GM19099 (cell line): Measurements from ENCODE around the gene CALY.

Experiments used
- POLR2A ChIP-seq: IDR thresholded peaks from 3 replicates; pipeline ENCODE4 v1.6.1; 2011; ENCODE audit warnings: low read depth; ENCODE audit not compliant: insufficient read length; ENCODE audit errors: extremely low read depth

Gene CALY

DNA sequence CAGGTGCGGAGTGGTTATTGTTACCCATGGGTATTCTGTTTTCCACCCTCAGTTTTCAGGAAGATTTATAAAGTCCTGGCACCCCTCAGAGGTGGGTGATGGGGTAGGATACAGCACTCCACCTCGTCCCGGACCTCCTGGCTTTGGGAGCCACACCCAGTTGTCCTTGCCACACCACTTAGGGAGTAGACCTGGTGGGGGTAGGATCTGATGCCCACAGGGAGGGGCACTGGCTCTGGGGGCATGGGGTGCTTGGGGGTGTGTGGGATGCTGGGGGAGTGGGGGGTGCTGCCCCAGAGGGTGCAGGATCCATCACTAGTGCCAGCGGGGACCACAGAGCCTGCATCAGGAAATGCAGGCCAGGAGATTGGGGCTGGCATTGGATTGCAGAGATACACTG, 23.5 kb downstream of the CALY start:
- TF ChIP-seq POLR2A, result no peak

- no peak for TF ChIP-seq POLR2A
Observed at GRCh38 chr10:133312769-133313145, 23.9 kb downstream of the CALY start.

GRCh38 chr10:133312016-133312768, 24.5 kb downstream of the CALY start:
- no peak for TF ChIP-seq POLR2A

DNA sequence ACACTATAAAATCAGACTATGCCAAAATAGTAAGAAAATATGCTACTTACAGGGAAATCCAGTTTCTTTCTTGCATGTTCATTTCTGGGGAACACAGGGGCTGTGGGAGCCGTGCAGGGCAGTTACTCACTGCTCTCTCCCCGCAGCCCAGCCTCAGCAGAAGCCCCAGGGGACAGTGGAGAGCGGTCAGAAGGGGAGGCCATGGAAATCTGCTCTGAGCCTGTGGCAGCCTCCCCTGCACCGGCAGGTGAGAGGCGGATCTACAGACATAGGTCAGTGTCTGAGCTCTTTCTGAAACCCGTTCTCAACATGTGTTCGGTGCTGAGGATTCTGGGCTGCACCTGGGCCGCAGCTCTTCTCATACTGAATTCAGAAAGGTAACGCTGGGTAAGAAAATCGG, 25.1 kb downstream of the CALY start:
- TF ChIP-seq POLR2A, result no peak

DNA sequence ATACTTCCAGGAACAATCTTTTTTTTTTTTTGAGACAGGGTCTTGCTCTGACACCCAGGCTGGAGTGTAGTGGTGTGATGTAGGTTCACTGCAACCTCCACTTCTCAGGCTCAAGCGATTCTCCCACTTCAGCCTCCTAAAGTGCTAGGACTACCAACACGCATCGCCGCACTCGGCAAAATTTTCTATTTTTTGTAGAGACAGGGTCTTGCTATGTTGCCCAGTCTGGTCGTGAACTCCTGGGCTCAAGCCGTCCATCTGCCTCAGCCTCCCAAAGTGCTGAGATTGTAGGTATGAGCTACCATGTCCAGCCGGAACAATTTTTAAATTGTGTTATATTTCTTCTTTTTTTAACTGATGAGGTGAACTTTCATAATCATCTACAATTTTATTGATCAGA, 25.9 kb downstream of the CALY start:
- no peak for TF ChIP-seq POLR2A

- TF ChIP-seq POLR2A, result no peak
Observed at GRCh38 chr10:133310399-133310755, 26.3 kb downstream of the CALY start.

- no peak for TF ChIP-seq POLR2A
Observed at GRCh38 chr10:133309720-133310398, 26.8 kb downstream of the CALY start.

DNA sequence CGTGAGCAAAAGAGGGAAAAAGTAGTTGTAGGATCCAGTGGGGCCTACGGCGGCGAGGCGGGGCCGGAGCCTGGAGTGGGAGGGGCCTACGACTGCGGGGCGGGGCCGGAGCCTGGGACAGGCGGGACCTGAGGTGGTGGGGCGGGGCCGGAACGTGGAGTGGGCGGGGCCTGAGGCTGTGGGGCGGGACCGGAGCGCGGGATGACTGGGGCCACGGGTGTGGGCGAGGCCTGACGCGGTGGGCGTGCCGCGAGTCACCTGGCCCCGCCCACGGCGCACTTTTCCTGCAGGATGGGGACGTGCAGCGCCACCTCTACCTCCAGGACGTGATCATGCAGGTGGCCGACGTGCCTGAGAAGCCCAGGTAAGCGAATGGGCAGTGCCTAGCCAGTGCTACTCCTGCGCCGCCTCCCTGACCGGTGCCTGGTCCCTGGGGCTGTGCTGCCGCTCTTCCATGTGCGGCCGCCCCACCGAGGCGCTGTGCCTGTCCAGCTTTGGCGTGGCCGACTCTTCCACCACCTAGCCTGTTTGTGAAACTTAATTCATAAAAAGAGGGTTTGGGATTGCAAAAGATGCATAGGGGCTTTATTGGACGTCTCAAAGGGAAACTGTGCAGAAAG, 27.5 kb downstream of the CALY start:
- TF ChIP-seq POLR2A, result no peak

GRCh38 chr10:133308421-133309099, 28.1 kb downstream of the CALY start, which contains the start of the genes TUBGCP2 and ZNF511:
TSS of gene TUBGCP2 (minus strand) at chr10:133308872. CDS start at chr10:133302941, 5,931 bp downstream.
TSS of gene ZNF511 (plus strand) at chr10:133308914. CDS start at chr10:133308944, 30 bp downstream.
- TF ChIP-seq POLR2A, result peak; percentile 79

GRCh38 chr10:133307776-133308420, 28.8 kb downstream of the CALY start:
- no peak for TF ChIP-seq POLR2A

DNA sequence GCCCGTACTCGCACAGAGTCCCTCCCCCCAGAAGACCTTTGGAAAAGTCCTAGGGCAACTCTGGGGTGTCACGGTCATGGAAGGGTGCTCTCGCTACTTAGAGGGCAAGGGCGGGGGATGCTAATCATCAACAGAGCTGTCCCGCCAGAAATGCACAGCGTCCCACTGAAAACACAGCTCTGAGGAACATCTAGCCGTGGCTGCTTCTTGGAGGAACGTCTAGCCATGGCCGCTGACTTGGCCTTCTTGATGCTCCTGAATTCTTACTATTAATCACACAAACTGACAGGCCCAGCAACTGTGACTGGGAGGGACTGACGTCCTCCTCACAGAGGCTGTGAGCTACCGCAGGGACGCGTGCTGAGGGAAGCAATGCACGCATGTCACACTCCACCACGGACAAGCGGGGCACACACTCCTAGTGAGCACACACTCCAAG, 29.7 kb downstream of the CALY start:
- no peak for TF ChIP-seq POLR2A

DNA sequence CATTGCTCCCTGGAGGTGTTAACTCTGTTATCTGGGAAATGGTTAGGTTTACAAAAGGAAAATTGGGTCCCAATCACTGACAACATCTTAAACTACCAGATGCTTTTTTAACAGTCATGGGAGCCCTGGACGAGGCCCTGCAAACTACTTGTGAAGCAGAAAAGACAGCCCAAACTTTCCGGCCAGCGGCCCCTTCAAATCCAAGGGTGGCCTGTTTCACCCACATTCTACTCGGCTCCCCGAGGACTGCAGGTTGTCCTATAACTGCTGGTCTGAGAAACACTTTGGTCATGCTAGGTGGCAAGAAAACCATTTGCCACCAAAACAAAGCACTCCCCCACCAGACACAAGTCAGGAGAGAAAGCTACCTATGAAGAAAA, 30.6 kb downstream of the CALY start:
- no peak for TF ChIP-seq POLR2A

- no peak for TF ChIP-seq POLR2A
Observed at GRCh38 chr10:133303206-133303605, 33.5 kb downstream of the CALY start.

GRCh38 chr10:133302230-133302629, 34.5 kb downstream of the CALY start:
- no peak for TF ChIP-seq POLR2A

DNA sequence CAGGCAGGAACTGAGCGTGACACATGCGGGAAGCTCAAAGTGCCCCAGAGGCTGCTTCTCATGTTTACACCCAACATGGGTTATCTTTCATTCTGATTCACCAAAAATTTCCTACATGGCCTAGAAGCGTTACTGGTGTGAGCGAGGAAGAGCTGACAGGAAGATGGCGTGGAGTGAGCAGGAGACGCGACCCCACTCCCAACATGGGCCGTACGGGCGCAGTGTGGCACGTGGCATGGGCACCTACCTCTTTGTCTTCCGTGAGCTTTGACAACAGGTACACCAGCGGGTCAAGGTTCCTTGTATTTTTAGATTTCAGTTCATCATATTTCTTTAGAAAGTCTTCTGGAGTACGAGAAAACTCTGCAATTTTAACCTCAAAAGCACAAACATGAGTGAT, 37.0 kb downstream of the CALY start:
- no peak for TF ChIP-seq POLR2A
